ENCODE results near the gene SETBP1.

DNA sequence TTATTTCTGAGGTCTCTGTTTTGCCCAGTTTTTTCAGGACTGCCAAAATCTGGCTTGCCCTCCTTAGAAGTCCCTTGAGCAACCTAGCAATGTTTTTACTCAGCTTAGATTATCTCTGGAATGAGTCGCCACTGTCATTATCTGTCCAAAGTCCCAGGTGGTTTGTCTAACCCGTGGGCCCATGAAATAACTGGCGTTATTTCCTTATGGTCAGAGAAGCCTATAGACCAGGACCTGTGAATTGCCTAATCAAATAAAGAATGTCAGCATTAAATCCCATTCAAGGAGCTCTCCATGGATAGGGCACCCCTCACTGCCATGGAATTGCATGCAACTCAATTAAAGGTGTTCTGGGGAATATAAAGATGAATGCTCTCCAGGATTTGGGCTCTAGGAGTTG is 373.9 kb downstream of the SETBP1 start:
- TF ChIP-seq CTCF (IDR thresholded peaks at IDR 0.05) (no peak), POLR2AphosphoS5 (IDR thresholded peaks at IDR 0.05) (no peak), POLR2A (IDR thresholded peaks at IDR 0.05) (no peak), EP300 (IDR thresholded peaks at IDR 0.05) (no peak)

All from stomach (tissue), 4 donors.